ENCODE data around the gene PCDHA2. TPM values are rescaled to one million over a fixed set of nuclear protein-coding genes. Genes with fewer than 3 reads are reported as not detected.

The PCDHA2 gene
- total and polyA plus RNA-seq, 2 of the 8 experiments (the other 6 are each of a cell fraction or from before 2014, with no cell fraction given): 0.86 to 1.9 TPM

DNA sequence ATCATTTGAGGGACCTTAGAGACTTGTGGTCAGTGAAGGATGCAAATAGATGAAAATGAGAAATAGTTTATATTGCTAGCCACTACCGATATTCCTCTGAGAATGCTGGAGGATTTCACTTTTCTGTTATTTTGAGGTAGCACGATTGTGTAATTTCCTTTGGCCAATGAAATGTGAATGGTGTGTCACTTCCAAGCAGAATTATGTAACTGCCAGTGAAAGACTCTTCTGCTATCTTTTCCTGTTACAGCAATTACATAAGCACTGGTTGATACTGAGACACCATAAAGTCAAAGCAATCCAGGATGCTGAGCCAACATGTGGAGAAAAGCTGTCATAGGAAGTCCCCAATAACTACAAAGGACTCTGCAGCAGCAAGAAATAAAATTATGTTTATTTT lies 3.6 kb upstream of the PCDHA2 start:
- Histone ChIP-seq H2AFZ (ENCODE audit: low read length) (no peak overlapping the region), H3K4me2 (ENCODE audit: insufficient read depth in 1 of 2, low read depth in 2 of 2, low read length in 2 of 2) (no peak overlapping the region), H2BK120ac (replicated peaks; ENCODE audit: low read depth, low read length) (no peak overlapping the region), H2BK12ac (ENCODE audit: low read depth, low read length) (no peak overlapping the region), H3K4me3 (ENCODE audit: extremely low read depth in 1 of 4, insufficient read depth in 2 of 4, low read depth in 3 of 4, low read length in 4 of 4) (no peak overlapping the region), H3K79me1 (ENCODE audit: low read depth, low read length) (no peaks in the 10 kb centered on the region), H4K91ac (replicated peaks; ENCODE audit: insufficient read length, low read length) (no peak overlapping the region), H4K5ac (ENCODE audit: insufficient read length, low read depth, low read length) (no peak overlapping the region), H3K36me3 (ENCODE audit: control insufficient read depth in 2 of 4, insufficient read depth in 4 of 4, low read length in 3 of 4) (peaks cover 0 to 3% (median 0%) of the 10 kb centered on the region in 4 experiments; a peak in 1 of 8 replicates), H2BK15ac (ENCODE audit: low read length) (no peak overlapping the region), H2BK20ac (ENCODE audit: low read length) (no peak overlapping the region), H3K9ac (replicated peaks in 1 of 4; ENCODE audit: extremely low read depth in 1 of 4, low read depth in 3 of 4, low read length in 3 of 4) (no peak overlapping the region), H3K23me2 (ENCODE audit: low read depth, low read length) (no peaks in the 10 kb centered on the region), H4K20me1 (replicated peaks in 1 of 2; ENCODE audit: control insufficient read depth in 1 of 2, insufficient read depth in 2 of 2, low read length in 2 of 2) (no peaks in the 10 kb centered on the region), H3K27me3 (replicated peaks in 1 of 4; ENCODE audit: control insufficient read depth in 3 of 4, extremely low read depth in 1 of 4, insufficient read depth in 3 of 4, low read length in 3 of 4) (no peaks in the 10 kb centered on the region), H3K4me1 (replicated peaks in 1 of 4; ENCODE audit: control insufficient read depth in 3 of 4, insufficient read depth in 4 of 4, low read length in 3 of 4) (no peaks in the 10 kb centered on the region), H3K18ac (ENCODE audit: extremely low read depth, low read length) (no peak overlapping the region), H3K9me3 (ENCODE audit: insufficient read depth in 2 of 2, low read depth in 1 of 2, low read length in 1 of 2) (peaks cover 14 to 35% of the 10 kb centered on the region in 2 experiments), H3K79me2 (ENCODE audit: control insufficient read depth in 1 of 2, insufficient read depth in 2 of 2, low read length in 2 of 2) (no peaks in the 10 kb centered on the region), H3K27ac (ENCODE audit: low read depth, low read length) (no peak overlapping the region), H3K14ac (ENCODE audit: insufficient read length) (no peak overlapping the region), H3K23ac (ENCODE audit: insufficient read length) (no peak overlapping the region), H2BK5ac (ENCODE audit: low read depth, low read length) (no peak overlapping the region), H2AK5ac (ENCODE audit: low read depth, low read length) (no peak overlapping the region), H3K56ac (replicated peaks; ENCODE audit: insufficient read length, low read depth, low read length) (no peak overlapping the region), H4K8ac (ENCODE audit: extremely low read depth, insufficient read depth, low read length) (no peak overlapping the region), H3K4ac (replicated peaks; ENCODE audit: insufficient read length, low read depth, low read length) (no peak overlapping the region)
- ChIA-PET POLR2A (ENCODE audit: partially characterized antibody) (no interaction called here), CTCF (ENCODE audit: partially characterized antibody) (interaction anchor here (1.1 to 2.7 kb wide), 2 partner anchors 15 to 51 kb away, joined by 4 to 12 read pairs; partner anchors contain the start of gene PCDHA8)
- no peak for TF ChIP-seq BACH1 (IDR thresholded peaks at IDR 0.05; ENCODE audit: low read length)
- TF ChIP-seq JUN (IDR thresholded peaks at IDR 0.05; ENCODE audit: low read depth, low read length): no peak
- TF ChIP-seq, protein P1, sequence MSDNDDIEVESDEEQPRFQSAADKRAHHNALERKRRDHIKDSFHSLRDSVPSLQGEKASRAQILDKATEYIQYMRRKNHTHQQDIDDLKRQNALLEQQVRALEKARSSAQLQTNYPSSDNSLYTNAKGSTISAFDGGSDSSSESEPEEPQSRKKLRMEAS (IDR thresholded peaks at IDR 0.05): no peak
- no peak for TF ChIP-seq SIX5 (IDR thresholded peaks at IDR 0.05; ENCODE audit: low read depth, low read length)
- no peak for TF ChIP-seq RNF2 (IDR thresholded peaks at IDR 0.05; ENCODE audit: borderline replicate concordance, low read depth, low read length, missing control alignments, poor library complexity, severe bottlenecking)
- no peak for TF ChIP-seq TAF1 (IDR thresholded peaks at IDR 0.05; ENCODE audit: low read depth, low read length)
- TF ChIP-seq CHD2 (IDR thresholded peaks at IDR 0.05; ENCODE audit: low read length): no peak
- no peak for TF ChIP-seq SP4 (IDR thresholded peaks at IDR 0.05; ENCODE audit: low read length)
- TF ChIP-seq EGR1 (IDR thresholded peaks at IDR 0.05; ENCODE audit: borderline replicate concordance, low read depth, low read length): no peak
- no peak for TF ChIP-seq KDM4A (IDR thresholded peaks at IDR 0.05; ENCODE audit: low read depth, low read length, severe bottlenecking)
- TF ChIP-seq GABPA (IDR thresholded peaks at IDR 0.05; ENCODE audit: borderline replicate concordance, insufficient read depth, low read length): no peak
- FAIRE-seq (no peak), DNase-seq (ENCODE audit: low read depth in 1 of 2, low spot score in 2 of 2) (no peak)
- WGBS, 2 experiments (ENCODE audit: extremely low coverage in 1 of 2, insufficient coverage in 1 of 2, insufficient read length in 1 of 2, insufficient replicate concordance in 2 of 2, low coverage in 1 of 2, low lambda C conversion rate in 2 of 2, missing lambda C conversion rate in 1 of 2): 91% methylated on average over 2 of the region's 2 CpGs; no CpG with 5 or more reads in 1 of the 2 experiments
